ENCODE results near the gene TMA7. TPM values are rescaled to one million over a fixed set of nuclear protein-coding genes. Genes with fewer than 3 reads are reported as not detected.

The TMA7 gene
- total and polyA plus RNA-seq, 12 donors = 140 to 1,063 (median 196) TPM

DNA sequence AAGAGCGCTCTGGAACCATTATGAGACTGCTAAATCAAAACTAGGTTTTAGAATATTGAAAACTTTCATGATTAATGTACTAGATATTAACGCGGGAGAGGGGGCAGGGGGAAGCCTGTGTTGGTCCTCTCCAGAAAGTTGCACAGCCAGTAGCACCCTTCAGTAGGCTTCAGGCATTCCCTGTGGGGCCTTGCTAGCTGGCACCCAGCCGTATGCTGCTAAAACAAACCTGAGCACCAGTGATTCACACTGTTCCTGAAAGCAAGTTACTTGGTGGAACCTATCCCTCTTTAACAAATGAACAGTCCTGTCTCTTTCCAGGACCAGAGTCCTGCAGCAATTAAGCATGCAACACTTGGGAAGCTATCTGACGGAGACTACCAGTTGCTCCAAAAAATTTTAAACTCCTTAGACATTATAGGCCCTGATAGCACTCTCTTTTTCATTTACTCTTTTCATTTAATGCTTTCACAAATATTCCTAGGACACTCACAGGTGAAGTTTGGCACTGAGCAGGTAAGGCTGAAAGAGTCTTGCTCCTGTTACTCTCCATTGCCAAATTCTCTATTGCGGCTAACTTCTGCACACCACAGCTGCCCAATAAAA is 5.3 kb downstream of the TMA7 start:
- DNase-seq (no peak), ATAC-seq (no peak)
- Histone ChIP-seq H3K27ac (peak overlapping the region in 2 of 10 donors; percentile 93), H3K36me3 (peaks cover 0 to 46% (median 5%) of the 10 kb centered on the region in 9 donors), H3K4me1 (peaks cover 4 to 45% (median 36%) of the 10 kb centered on the region in 9 donors), H3K9me3 (no peaks in the 10 kb centered on the region), H3K4me3 (peak overlapping the region in 3 of 10 donors; percentile 77 to 91 (median 87)), H3K27me3 (no peaks in the 10 kb centered on the region)
- intact Hi-C loops (cut with DNase I) = loop anchor here in 1 of 10 donors (5.0 kb wide), 1 partner anchor 112 kb away; the partner anchor contains the start of gene PFKFB4
- TF ChIP-seq, protein P1, sequence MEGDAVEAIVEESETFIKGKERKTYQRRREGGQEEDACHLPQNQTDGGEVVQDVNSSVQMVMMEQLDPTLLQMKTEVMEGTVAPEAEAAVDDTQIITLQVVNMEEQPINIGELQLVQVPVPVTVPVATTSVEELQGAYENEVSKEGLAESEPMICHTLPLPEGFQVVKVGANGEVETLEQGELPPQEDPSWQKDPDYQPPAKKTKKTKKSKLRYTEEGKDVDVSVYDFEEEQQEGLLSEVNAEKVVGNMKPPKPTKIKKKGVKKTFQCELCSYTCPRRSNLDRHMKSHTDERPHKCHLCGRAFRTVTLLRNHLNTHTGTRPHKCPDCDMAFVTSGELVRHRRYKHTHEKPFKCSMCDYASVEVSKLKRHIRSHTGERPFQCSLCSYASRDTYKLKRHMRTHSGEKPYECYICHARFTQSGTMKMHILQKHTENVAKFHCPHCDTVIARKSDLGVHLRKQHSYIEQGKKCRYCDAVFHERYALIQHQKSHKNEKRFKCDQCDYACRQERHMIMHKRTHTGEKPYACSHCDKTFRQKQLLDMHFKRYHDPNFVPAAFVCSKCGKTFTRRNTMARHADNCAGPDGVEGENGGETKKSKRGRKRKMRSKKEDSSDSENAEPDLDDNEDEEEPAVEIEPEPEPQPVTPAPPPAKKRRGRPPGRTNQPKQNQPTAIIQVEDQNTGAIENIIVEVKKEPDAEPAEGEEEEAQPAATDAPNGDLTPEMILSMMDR (IDR thresholded peaks at IDR 0.05) = no peak
- WGBS, 2 donors = 72 to 86% methylated on average over 6 of the region's 6 CpGs

DNA sequence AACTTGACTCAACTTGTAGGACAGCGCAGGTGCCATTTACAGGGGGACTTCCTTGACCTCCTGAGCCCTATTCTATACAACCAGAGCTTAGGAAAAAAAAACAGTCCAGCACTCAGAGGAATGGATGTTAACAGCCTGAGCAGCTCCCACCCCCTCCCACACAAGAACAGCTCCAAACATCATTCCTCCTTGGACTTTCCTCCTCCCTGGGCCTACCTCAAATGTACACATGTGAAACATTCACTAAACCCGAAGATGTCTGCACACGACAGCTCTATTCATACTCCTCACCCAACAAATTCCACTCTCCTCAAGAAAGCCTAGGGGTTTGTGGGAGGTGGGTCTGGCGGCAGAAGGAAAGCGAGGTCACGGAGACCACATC is 6.0 kb downstream of the TMA7 start:
- no peaks in the 10 kb centered on the region for H3K9me3 ChIP-seq
- H3K27me3 ChIP-seq = no peaks in the 10 kb centered on the region
- peaks cover 4 to 40% (median 31%) of the 10 kb centered on the region in 9 donors for H3K4me1 ChIP-seq
- H3K27ac ChIP-seq = peak overlapping the region; percentile 52 to 94 (median 90)
- ATAC-seq (peak in 2 of 8 donors; percentile 2 to 3), DNase-seq (no peak)
- intact Hi-C loops (cut with DNase I) = loop anchor here in 1 of 10 donors (5.0 kb wide), 1 partner anchor 111 kb away; the partner anchor contains the start of gene PFKFB4
- 12 to 14% methylated on average over 6 of the region's 6 CpGs for WGBS, 2 donors
- peaks cover 0 to 53% (median 5%) of the 10 kb centered on the region in 9 donors for H3K36me3 ChIP-seq
- TF ChIP-seq, protein P1 (IDR thresholded peaks at IDR 0.05) = no peak
- H3K4me3 ChIP-seq = peak overlapping the region; percentile 63 to 91 (median 78)

DNA sequence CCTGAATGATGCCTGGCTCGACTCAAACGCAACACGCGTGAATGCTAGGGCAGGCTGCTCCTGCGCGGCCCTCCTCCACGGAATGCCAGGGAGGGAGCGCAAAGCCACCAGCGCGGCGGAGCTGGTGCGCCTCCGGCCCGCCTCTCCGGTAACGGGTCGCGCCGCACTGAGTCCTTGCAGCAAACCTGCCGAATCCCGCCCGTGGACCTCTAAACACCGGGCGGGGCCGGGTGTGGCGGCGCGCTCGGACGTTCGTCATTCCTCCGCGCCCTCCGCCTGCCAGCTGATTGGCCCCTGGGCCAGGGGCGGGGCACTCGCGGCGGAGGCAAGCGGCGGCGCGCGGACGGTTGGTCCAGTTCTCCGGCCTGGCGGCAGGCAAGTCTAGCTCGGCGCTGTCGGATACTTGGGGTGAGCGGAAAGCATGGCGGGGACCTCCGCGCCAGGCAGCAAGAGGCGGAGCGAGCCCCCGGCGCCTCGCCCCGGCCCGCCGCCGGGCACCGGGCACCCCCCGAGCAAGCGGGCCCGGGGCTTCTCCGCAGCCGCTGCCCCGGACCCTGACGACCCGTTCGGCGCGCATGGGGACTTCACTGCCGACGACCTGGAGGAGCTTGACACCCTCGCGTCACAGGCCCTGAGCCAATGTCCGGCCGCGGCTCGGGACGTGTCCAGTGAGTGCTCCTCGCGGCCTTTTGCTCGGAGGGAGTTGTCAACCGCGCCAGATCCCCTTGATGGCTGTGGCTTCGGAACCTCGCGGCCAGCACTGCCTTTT is 6.6 kb downstream of the TMA7 start, which contains the start of gene ATRIP:
Gene ATRIP (plus strand): TSS at position 313 of the 769 bp plus-strand sequence. CDS start 109 bp downstream, at position 422.
- peaks cover 4 to 34% (median 25%) of the 10 kb centered on the region in 9 donors for H3K4me1 ChIP-seq
- H3K4me3 ChIP-seq = peak within 1 kb of the TSS; percentile 63 to 91 (median 78)
- intact Hi-C loops (cut with DNase I) = loop anchor here in 1 of 10 donors (5.0 kb wide), 1 partner anchor 111 kb away; the partner anchor contains the start of gene PFKFB4
- no peaks in the 10 kb centered on the region for H3K27me3 ChIP-seq
- H3K27ac ChIP-seq = peak within 1 kb of the TSS; percentile 52 to 94 (median 90)
- ATAC-seq = peak; percentile 98 to 99 (median 99)
- peaks cover 0 to 53% (median 5%) of the 10 kb centered on the region in 9 donors for H3K36me3 ChIP-seq
- 0 to 1% methylated on average over 85 to 91 of the region's 91 CpGs for WGBS, 2 donors
- DNase-seq = peak; percentile 88 to 92
- no peaks in the 10 kb centered on the region for H3K9me3 ChIP-seq
- TF ChIP-seq, protein P1 (IDR thresholded peaks at IDR 0.05) = peak in 1 of 9 donors; percentile 42

DNA sequence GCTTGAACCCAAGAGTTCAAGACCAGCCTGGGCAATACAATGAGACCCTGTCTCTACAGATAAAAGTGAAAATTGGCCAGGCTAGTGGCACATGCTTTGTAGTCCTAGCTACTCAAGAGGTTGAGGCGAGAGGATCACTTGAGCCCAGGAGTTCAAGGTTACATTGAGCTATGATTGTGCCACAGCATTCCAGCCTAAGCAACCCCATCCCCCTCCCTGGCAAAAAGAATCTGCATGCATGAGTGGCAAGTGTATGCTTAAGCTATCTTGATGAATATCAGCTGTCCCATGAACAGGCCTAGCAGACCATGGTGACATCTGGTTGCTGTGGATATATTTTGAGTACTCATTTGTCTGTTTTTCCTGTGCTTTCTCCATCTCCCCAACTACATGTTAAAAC is 11.2 kb downstream of the TMA7 start:
- H3K9me3 ChIP-seq = no peaks in the 10 kb centered on the region
- 45 to 68% methylated on average over 1 of the region's 1 CpG for WGBS, 2 donors
- H3K27ac ChIP-seq = no peak overlapping the region
- H3K4me1 ChIP-seq = peaks cover 4 to 15% (median 11%) of the 10 kb centered on the region in 9 donors
- intact Hi-C loops (cut with DNase I) = no loop called here
- DNase-seq (no peak), ATAC-seq (no peak)
- H3K4me3 ChIP-seq = no peak overlapping the region
- TF ChIP-seq, protein P1 (IDR thresholded peaks at IDR 0.05) = no peak
- peaks cover 0 to 65% (median 16%) of the 10 kb centered on the region in 9 donors for H3K36me3 ChIP-seq
- no peaks in the 10 kb centered on the region for H3K27me3 ChIP-seq

All from heart right ventricle (tissue), 16 donors.